Astrocyte (in vitro differentiated cells and primary cell): Measurements from ENCODE around the gene KLB.

ENCODE experiments used
- EZH2 ChIP-seq: IDR thresholded peaks from 2 replicates; pipeline ENCODE4 v1.6.1; 2012; ENCODE audit warnings: mild to moderate bottlenecking, low read length, inconsistent platforms; ENCODE audit not compliant: insufficient read depth
- TF ChIP-seq, protein P1 (sequence below): IDR thresholded peaks from 2 replicates; pipeline ENCODE4 v1.5.1; 2011; ENCODE audit warnings: low read depth, mild to moderate bottlenecking, inconsistent platforms, low read length, moderate library complexity; ENCODE audit not compliant: insufficient read depth

DNA sequence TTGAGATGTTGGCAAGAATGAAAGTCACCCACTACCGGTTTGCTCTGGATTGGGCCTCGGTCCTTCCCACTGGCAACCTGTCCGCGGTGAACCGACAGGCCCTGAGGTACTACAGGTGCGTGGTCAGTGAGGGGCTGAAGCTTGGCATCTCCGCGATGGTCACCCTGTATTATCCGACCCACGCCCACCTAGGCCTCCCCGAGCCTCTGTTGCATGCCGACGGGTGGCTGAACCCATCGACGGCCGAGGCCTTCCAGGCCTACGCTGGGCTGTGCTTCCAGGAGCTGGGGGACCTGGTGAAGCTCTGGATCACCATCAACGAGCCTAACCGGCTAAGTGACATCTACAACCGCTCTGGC is 39.7 kb downstream of the KLB start:
- TF ChIP-seq EZH2, result no peak
- TF ChIP-seq, protein P1, sequence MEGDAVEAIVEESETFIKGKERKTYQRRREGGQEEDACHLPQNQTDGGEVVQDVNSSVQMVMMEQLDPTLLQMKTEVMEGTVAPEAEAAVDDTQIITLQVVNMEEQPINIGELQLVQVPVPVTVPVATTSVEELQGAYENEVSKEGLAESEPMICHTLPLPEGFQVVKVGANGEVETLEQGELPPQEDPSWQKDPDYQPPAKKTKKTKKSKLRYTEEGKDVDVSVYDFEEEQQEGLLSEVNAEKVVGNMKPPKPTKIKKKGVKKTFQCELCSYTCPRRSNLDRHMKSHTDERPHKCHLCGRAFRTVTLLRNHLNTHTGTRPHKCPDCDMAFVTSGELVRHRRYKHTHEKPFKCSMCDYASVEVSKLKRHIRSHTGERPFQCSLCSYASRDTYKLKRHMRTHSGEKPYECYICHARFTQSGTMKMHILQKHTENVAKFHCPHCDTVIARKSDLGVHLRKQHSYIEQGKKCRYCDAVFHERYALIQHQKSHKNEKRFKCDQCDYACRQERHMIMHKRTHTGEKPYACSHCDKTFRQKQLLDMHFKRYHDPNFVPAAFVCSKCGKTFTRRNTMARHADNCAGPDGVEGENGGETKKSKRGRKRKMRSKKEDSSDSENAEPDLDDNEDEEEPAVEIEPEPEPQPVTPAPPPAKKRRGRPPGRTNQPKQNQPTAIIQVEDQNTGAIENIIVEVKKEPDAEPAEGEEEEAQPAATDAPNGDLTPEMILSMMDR, result no peak
